Ishikawa (cell line): ENCODE results near the gene TIPARP.

Experiments
- CEBPB ChIP-seq: IDR thresholded peaks from 2 replicates; pipeline ENCODE4 v1.6.1; 2012
- CREB1 ChIP-seq: IDR thresholded peaks from 2 replicates; pipeline ENCODE4 v1.6.1; 2012; ENCODE audit warnings: low read depth
- EGR1 ChIP-seq: IDR thresholded peaks from 2 replicates; pipeline ENCODE4 v1.6.1; 2012
- EP300 ChIP-seq: IDR thresholded peaks from 2 replicates; pipeline ENCODE4 v1.6.1; 2012; ENCODE audit warnings: borderline replicate concordance
- FOXM1 ChIP-seq: IDR thresholded peaks from 2 replicates; pipeline ENCODE4 v1.6.1; 2012; ENCODE audit warnings: low read depth, borderline replicate concordance
- MAX ChIP-seq: IDR thresholded peaks from 2 replicates; pipeline ENCODE4 v1.6.1; 2012
- NFIC ChIP-seq: IDR thresholded peaks from 2 replicates; pipeline ENCODE4 v1.6.1; 2012
- RAD21 ChIP-seq: IDR thresholded peaks from 2 replicates; pipeline ENCODE4 v1.6.1; 2012; ENCODE audit warnings: low read depth
- TAF1 ChIP-seq: IDR thresholded peaks from 2 replicates; pipeline ENCODE4 v1.6.1; 2012; ENCODE audit warnings: low read depth, mild to moderate bottlenecking
- TCF12 ChIP-seq: IDR thresholded peaks from 2 replicates; pipeline ENCODE4 v1.6.1; 2012; ENCODE audit warnings: low read depth
- TEAD4 ChIP-seq: IDR thresholded peaks from 2 replicates; pipeline ENCODE4 v1.6.1; 2012
- YY1 ChIP-seq: IDR thresholded peaks from 2 replicates; pipeline ENCODE4 v1.6.1; 2012; ENCODE audit warnings: low read depth
- ZBTB7A ChIP-seq: IDR thresholded peaks from 2 replicates; pipeline ENCODE4 v1.6.1; 2012; ENCODE audit warnings: low read depth
- TF ChIP-seq, protein P1 (sequence below): IDR thresholded peaks from 2 replicates; pipeline ENCODE4 v1.6.1; 2012
- TF ChIP-seq, protein P2 (sequence below): IDR thresholded peaks from 2 replicates; pipeline ENCODE4 v1.6.1; 2012; ENCODE audit warnings: low read depth, mild to moderate bottlenecking

TIPARP gene

DNA sequence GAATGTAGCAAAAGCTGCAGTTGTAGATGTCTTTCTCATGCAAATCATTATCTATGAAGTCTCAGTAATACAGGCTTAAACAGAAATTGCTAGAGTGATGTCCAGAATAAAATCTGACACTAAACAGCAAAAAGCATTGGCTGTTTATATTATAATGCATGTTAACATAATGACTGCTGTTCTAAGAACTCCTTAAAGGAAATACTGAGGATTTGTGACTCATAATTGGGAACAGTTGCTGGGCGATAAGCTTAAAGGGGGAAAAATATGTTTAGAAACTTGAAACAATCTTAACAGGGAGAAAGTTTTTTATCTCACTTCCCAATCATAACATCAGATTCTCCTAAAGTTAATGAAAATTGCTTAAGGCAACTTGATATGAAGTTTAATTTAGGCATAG, 17.5 kb downstream of the TIPARP start:
- no peak for TF ChIP-seq CREB1
- no peak for TF ChIP-seq TAF1
- no peak for TF ChIP-seq EP300
- no peak for TF ChIP-seq YY1
- TF ChIP-seq, protein P1, sequence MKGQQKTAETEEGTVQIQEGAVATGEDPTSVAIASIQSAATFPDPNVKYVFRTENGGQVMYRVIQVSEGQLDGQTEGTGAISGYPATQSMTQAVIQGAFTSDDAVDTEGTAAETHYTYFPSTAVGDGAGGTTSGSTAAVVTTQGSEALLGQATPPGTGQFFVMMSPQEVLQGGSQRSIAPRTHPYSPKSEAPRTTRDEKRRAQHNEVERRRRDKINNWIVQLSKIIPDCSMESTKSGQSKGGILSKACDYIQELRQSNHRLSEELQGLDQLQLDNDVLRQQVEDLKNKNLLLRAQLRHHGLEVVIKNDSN, result no peak
- no peak for TF ChIP-seq RAD21
- no peak for TF ChIP-seq NFIC

GRCh38 chr3:156693166-156693565, 18.8 kb downstream of the TIPARP start:
- TF ChIP-seq TEAD4 (no peak), EGR1 (no peak), ZBTB7A (no peak), TAF1 (no peak), FOXM1 (no peak), EP300 (no peak), YY1 (no peak)
- TF ChIP-seq, protein P1, result no peak

DNA sequence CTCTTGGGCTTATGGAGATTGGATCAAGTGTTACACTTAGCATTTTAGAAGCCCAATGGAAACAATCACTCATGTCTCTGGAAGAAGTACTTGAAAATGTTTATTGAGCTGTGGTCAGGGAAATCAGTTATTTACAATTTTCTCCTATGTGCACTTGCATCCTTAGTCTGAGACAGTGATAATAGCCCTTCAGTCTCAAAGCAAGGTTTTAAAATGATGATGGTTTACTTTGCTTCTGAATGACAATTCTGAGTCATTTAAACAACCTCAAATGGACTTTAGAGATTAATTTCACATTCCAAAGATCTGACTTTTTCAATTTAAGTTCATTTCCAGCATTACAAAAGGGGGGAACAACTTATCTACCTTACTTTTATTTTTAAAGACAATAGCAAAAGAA, 20.1 kb downstream of the TIPARP start:
- TF ChIP-seq MAX (no peak), EGR1 (no peak)

GRCh38 chr3:156702367-156702766, 28.0 kb downstream of the TIPARP start:
- TF ChIP-seq, protein P1, result no peak
- TF ChIP-seq RAD21 (no peak), CREB1 (no peak), TEAD4 (no peak), NFIC (no peak), CEBPB (no peak), EP300 (no peak), YY1 (no peak)

GRCh38 chr3:156704370-156705036, 30.1 kb downstream of the TIPARP start:
- no peak for TF ChIP-seq TAF1
- no peak for TF ChIP-seq RAD21
- TF ChIP-seq TEAD4, result no peak
- no peak for TF ChIP-seq EGR1
- no peak for TF ChIP-seq CEBPB
- no peak for TF ChIP-seq FOXM1
- TF ChIP-seq, protein P2, sequence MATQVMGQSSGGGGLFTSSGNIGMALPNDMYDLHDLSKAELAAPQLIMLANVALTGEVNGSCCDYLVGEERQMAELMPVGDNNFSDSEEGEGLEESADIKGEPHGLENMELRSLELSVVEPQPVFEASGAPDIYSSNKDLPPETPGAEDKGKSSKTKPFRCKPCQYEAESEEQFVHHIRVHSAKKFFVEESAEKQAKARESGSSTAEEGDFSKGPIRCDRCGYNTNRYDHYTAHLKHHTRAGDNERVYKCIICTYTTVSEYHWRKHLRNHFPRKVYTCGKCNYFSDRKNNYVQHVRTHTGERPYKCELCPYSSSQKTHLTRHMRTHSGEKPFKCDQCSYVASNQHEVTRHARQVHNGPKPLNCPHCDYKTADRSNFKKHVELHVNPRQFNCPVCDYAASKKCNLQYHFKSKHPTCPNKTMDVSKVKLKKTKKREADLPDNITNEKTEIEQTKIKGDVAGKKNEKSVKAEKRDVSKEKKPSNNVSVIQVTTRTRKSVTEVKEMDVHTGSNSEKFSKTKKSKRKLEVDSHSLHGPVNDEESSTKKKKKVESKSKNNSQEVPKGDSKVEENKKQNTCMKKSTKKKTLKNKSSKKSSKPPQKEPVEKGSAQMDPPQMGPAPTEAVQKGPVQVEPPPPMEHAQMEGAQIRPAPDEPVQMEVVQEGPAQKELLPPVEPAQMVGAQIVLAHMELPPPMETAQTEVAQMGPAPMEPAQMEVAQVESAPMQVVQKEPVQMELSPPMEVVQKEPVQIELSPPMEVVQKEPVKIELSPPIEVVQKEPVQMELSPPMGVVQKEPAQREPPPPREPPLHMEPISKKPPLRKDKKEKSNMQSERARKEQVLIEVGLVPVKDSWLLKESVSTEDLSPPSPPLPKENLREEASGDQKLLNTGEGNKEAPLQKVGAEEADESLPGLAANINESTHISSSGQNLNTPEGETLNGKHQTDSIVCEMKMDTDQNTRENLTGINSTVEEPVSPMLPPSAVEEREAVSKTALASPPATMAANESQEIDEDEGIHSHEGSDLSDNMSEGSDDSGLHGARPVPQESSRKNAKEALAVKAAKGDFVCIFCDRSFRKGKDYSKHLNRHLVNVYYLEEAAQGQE, result no peak
- TF ChIP-seq NFIC, result no peak
- TF ChIP-seq, protein P1, result no peak

- TF ChIP-seq NFIC (no peak), EP300 (no peak), TEAD4 (no peak), YY1 (no peak), TCF12 (no peak), CREB1 (no peak), ZBTB7A (no peak), CEBPB (no peak), FOXM1 (no peak), RAD21 (no peak), EGR1 (no peak), TAF1 (no peak), MAX (no peak)
- TF ChIP-seq, protein P2, result no peak
- TF ChIP-seq, protein P1, result no peak
These were observed 31.6 kb downstream of the TIPARP start for GRCh38 chr3:156705761-156706616.
